ENCODE results near the gene GPR149.

GPR149 gene

DNA sequence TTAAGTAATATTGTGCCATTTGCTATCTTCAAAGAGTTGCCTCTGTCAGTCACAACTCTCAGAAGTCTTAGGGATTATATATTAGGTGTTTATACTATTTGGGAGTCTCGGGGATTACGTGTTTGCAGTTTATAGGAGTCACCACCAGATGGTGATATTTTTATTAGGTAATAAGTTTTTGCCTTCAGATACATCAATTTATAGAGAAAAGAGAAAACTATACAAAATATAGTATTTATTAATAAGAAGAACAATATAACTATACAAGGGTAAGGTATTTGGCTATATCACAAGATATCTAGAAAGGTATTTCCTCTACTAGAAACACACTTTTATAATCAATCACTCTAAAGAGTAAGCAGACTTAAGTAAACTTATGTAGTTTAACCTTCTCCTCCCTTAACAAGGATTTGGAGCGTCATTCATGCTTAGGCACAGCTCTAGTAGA, 95.0 kb downstream of the GPR149 start:
- TF ChIP-seq, protein P1, sequence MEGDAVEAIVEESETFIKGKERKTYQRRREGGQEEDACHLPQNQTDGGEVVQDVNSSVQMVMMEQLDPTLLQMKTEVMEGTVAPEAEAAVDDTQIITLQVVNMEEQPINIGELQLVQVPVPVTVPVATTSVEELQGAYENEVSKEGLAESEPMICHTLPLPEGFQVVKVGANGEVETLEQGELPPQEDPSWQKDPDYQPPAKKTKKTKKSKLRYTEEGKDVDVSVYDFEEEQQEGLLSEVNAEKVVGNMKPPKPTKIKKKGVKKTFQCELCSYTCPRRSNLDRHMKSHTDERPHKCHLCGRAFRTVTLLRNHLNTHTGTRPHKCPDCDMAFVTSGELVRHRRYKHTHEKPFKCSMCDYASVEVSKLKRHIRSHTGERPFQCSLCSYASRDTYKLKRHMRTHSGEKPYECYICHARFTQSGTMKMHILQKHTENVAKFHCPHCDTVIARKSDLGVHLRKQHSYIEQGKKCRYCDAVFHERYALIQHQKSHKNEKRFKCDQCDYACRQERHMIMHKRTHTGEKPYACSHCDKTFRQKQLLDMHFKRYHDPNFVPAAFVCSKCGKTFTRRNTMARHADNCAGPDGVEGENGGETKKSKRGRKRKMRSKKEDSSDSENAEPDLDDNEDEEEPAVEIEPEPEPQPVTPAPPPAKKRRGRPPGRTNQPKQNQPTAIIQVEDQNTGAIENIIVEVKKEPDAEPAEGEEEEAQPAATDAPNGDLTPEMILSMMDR (IDR thresholded peaks at IDR 0.05; ENCODE audit: insufficient read depth, low read length, poor library complexity, severe bottlenecking), result peak; percentile 33
- no peak for TF ChIP-seq EZH2phosphoT487 (conservative IDR thresholded peaks at IDR 0.05; ENCODE audit: low read length)
- Histone ChIP-seq H2AFZ (ENCODE audit: low read depth, low read length, severe bottlenecking) (no peak overlapping the region), H3K36me3 (ENCODE audit: low read length) (no peaks in the 10 kb centered on the region), H3F3A (ENCODE audit: insufficient read depth) (no peaks in the 10 kb centered on the region), H3K9me2 (replicated peaks; ENCODE audit: insufficient read depth, low read length) (no peaks in the 10 kb centered on the region), H3K27me3 (ENCODE audit: low read length) (no peaks in the 10 kb centered on the region), H3K79me2 (ENCODE audit: insufficient read depth, low read length) (no peaks in the 10 kb centered on the region), H3K9me3 (ENCODE audit: insufficient read depth, low read length) (no peaks in the 10 kb centered on the region), H3K4me2 (ENCODE audit: low read depth, low read length, poor library complexity, severe bottlenecking) (no peak overlapping the region), H3K27ac (ENCODE audit: low read depth, low read length) (no peak overlapping the region), H3K4me3 (ENCODE audit: insufficient read depth, low read length, poor library complexity, severe bottlenecking) (no peak overlapping the region), H3K9ac (ENCODE audit: low read length) (no peak overlapping the region), H4K20me1 (ENCODE audit: low read depth, low read length) (no peaks in the 10 kb centered on the region; the same call in 1 of the 2 replicates)

DNA sequence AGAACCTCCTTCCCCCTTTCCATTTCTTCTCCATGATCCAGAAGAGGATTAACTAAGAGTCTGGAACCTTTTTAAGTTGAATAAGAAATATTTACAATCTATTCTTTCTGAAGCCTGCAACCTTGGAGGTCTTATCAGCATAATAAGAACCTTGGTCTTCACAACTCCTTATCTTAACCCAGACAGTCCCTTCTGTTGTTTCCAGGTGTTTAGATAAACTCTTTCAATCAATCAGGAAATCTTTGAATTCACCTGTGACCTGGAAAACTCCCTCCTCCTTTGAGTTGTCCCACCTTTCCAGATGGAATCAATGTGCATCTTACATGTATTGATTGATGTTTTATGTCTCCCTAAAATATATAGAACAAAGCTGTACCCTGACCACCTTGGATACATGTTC, 102.1 kb downstream of the GPR149 start:
- H3K9me2 ChIP-seq (replicated peaks; ENCODE audit: insufficient read depth, low read length), result no peaks in the 10 kb centered on the region
- peaks cover under 1% of the 10 kb centered on the region; the same call in 1 of the 2 replicates for H4K20me1 ChIP-seq (ENCODE audit: low read depth, low read length)
- TF ChIP-seq EZH2phosphoT487 (conservative IDR thresholded peaks at IDR 0.05; ENCODE audit: low read length), result no peak
- TF ChIP-seq, protein P1 (IDR thresholded peaks at IDR 0.05; ENCODE audit: insufficient read depth, low read length, poor library complexity, severe bottlenecking), result no peak
- H3F3A ChIP-seq (ENCODE audit: insufficient read depth), result no peaks in the 10 kb centered on the region
- no peak overlapping the region for H3K4me3 ChIP-seq (ENCODE audit: insufficient read depth, low read length, poor library complexity, severe bottlenecking)
- no peaks in the 10 kb centered on the region for H3K27me3 ChIP-seq (ENCODE audit: low read length)
- H2AFZ ChIP-seq (ENCODE audit: low read depth, low read length, severe bottlenecking), result no peak overlapping the region
- H3K27ac ChIP-seq (ENCODE audit: low read depth, low read length), result no peak overlapping the region
- H3K4me2 ChIP-seq (ENCODE audit: low read depth, low read length, poor library complexity, severe bottlenecking), result no peak overlapping the region
- no peaks in the 10 kb centered on the region for H3K9me3 ChIP-seq (ENCODE audit: insufficient read depth, low read length)
- H3K9ac ChIP-seq (ENCODE audit: low read length), result no peak overlapping the region
- no peaks in the 10 kb centered on the region for H3K36me3 ChIP-seq (ENCODE audit: low read length)
- peaks cover 13% of the 10 kb centered on the region for H3K79me2 ChIP-seq (ENCODE audit: insufficient read depth, low read length)

DNA sequence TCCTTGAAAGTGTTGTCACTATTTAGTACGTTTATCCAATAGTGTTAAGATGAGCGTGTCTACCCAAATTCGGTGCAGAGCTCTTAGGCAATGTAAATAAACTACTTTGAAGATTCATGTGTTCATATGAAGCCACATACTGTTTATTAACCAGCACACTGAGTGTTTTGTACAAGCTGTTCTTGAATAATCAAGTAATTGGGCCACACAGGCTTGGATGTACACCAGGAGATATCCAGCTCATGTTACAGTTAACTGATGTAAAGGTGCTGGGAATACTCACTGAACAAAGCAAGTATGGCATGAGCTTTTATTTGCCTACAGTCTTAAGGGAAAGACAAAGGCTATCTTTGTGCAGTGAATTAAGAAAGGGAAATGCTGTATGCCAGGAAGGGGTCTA, 105.1 kb downstream of the GPR149 start:
- H3K9me3 ChIP-seq (ENCODE audit: insufficient read depth, low read length), result no peaks in the 10 kb centered on the region
- peak overlapping the region; percentile 94 for H2AFZ ChIP-seq (ENCODE audit: low read depth, low read length, severe bottlenecking)
- H3K27me3 ChIP-seq (ENCODE audit: low read length), result no peaks in the 10 kb centered on the region
- H3K4me3 ChIP-seq (ENCODE audit: insufficient read depth, low read length, poor library complexity, severe bottlenecking), result peak overlapping the region; percentile 100
- H3K79me2 ChIP-seq (ENCODE audit: insufficient read depth, low read length), result peaks cover 43% of the 10 kb centered on the region
- no peak for TF ChIP-seq EZH2phosphoT487 (conservative IDR thresholded peaks at IDR 0.05; ENCODE audit: low read length)
- TF ChIP-seq, protein P1 (IDR thresholded peaks at IDR 0.05; ENCODE audit: insufficient read depth, low read length, poor library complexity, severe bottlenecking), result no peak
- H3K9ac ChIP-seq (ENCODE audit: low read length), result no peak overlapping the region; the same call in 1 of the 2 replicates
- no peaks in the 10 kb centered on the region for H3K9me2 ChIP-seq (replicated peaks; ENCODE audit: insufficient read depth, low read length)
- peaks cover 4% of the 10 kb centered on the region for H4K20me1 ChIP-seq (ENCODE audit: low read depth, low read length)
- H3F3A ChIP-seq (ENCODE audit: insufficient read depth), result no peaks in the 10 kb centered on the region
- 0 out of 2 replicates have a peak, but pooled peaks cover 10% of the 10 kb centered on the region for H3K36me3 ChIP-seq (ENCODE audit: low read length)
- H3K4me2 ChIP-seq (ENCODE audit: low read depth, low read length, poor library complexity, severe bottlenecking), result peak overlapping the region; percentile 91
- no peak overlapping the region for H3K27ac ChIP-seq (ENCODE audit: low read depth, low read length)

Measured in SU-DHL-6 (cell line).